GM12892 (cell line): ENCODE results near the gene VPS33B. TPM values are rescaled to one million over a fixed set of nuclear protein-coding genes. Genes with fewer than 3 reads are reported as not detected.

Experiments used
- DNase-seq: peaks from one replicate; pipeline ENCODE4 v3.0.0; 2011; ENCODE audit not compliant: insufficient read length
- FAIRE-seq: peaks from 2 replicates; lab custom pipeline; 2011; peaks lifted over from hg19 to GRCh38; lab: Jason Lieb, UNC
- POLR2A ChIP-seq: IDR thresholded peaks from 2 replicates; pipeline ENCODE4 v1.6.1; 2011; ENCODE audit warnings: low read depth, low read length, control low read depth
- POLR2AphosphoS5 ChIP-seq: IDR thresholded peaks from 2 replicates; pipeline ENCODE4 v1.6.1; 2011; ENCODE audit warnings: low read depth, low read length, control low read depth
- TAF1 ChIP-seq: IDR thresholded peaks from 2 replicates; pipeline ENCODE4 v1.6.1; 2011; ENCODE audit warnings: low read depth, mild to moderate bottlenecking, control low read depth, low read length, borderline replicate concordance
- polyA plus RNA-seq: library from polyadenylated mRNA; unstranded; fragments of >200 nt; gene quantifications from one replicate; pipeline ENCODE4 v1.2.1, GENCODE V29; 2012; ENCODE audit warnings: missing spikeins, inconsistent platforms; ENCODE audit not compliant: missing spikeins

VPS33B gene
- polyA plus RNA-seq = 18.5 TPM

GRCh38 chr15:91022075-91022831, at the start of gene VPS33B:
TSS of gene VPS33B (minus strand) at chr15:91022594. CDS start at chr15:91022249, 345 bp downstream.
- peak; percentile 53 for DNase-seq
- FAIRE-seq = peak; percentile 77
- TF ChIP-seq POLR2A = peak; percentile 84
- TF ChIP-seq POLR2AphosphoS5 = peak; percentile 62; the same call in 1 of the 2 replicates
- peak; percentile 66; the same call in 1 of the 2 replicates for TF ChIP-seq TAF1

- no peak for TF ChIP-seq POLR2A
- no peak for TF ChIP-seq TAF1
- no peak for TF ChIP-seq POLR2AphosphoS5
- FAIRE-seq (no peak), DNase-seq (no peak)
These were observed 49.8 kb upstream of the VPS33B start for GRCh38 chr15:91072161-91072560.

- no peak for TF ChIP-seq TAF1
- no peak for TF ChIP-seq POLR2A
- TF ChIP-seq POLR2AphosphoS5 = no peak
- FAIRE-seq (no peak), DNase-seq (no peak)
These were observed 48.5 kb upstream of the VPS33B start for GRCh38 chr15:91070872-91071271.

- FAIRE-seq = no peak
- DNase-seq = no peak
- TF ChIP-seq POLR2AphosphoS5 = no peak
- TF ChIP-seq TAF1 = no peak
- no peak for TF ChIP-seq POLR2A
These were observed 46.6 kb upstream of the VPS33B start for GRCh38 chr15:91068966-91069365.

GRCh38 chr15:91068436-91068835, 46.0 kb upstream of the VPS33B start:
- no peak for FAIRE-seq
- no peak for TF ChIP-seq POLR2A
- no peak for TF ChIP-seq TAF1
- no peak for TF ChIP-seq POLR2AphosphoS5

GRCh38 chr15:91067036-91067435, 44.6 kb upstream of the VPS33B start:
- DNase-seq (no peak), FAIRE-seq (no peak)
- no peak for TF ChIP-seq TAF1
- no peak for TF ChIP-seq POLR2A
- no peak for TF ChIP-seq POLR2AphosphoS5

More at GRCh38 chr15:91068436-91068835, 46.0 kb upstream of the VPS33B start:
- DNase-seq = no peak

GRCh38 chr15:91065505-91065904, 43.1 kb upstream of the VPS33B start:
- TF ChIP-seq TAF1 (no peak), POLR2AphosphoS5 (no peak)
- FAIRE-seq = no peak
- DNase-seq = no peak

GRCh38 chr15:91061997-91062396, 39.6 kb upstream of the VPS33B start:
- FAIRE-seq (no peak), DNase-seq (no peak)
- TF ChIP-seq POLR2A = no peak
- no peak for TF ChIP-seq POLR2AphosphoS5
- TF ChIP-seq TAF1 = no peak

GRCh38 chr15:91061230-91061629, 38.8 kb upstream of the VPS33B start:
- FAIRE-seq (no peak), DNase-seq (no peak)
- TF ChIP-seq POLR2AphosphoS5 (no peak), TAF1 (no peak), POLR2A (no peak)

- no peak for DNase-seq
- no peak for TF ChIP-seq POLR2A
- no peak for TF ChIP-seq TAF1
- no peak for TF ChIP-seq POLR2AphosphoS5
- FAIRE-seq = peak; percentile 85
These were observed 33.3 kb upstream of the VPS33B start for GRCh38 chr15:91055548-91056331.

- TF ChIP-seq POLR2AphosphoS5 (no peak), TAF1 (no peak), POLR2A (no peak)
- FAIRE-seq = no peak
These were observed 32.4 kb upstream of the VPS33B start for GRCh38 chr15:91054816-91055215.

GRCh38 chr15:91051248-91051647, 28.9 kb upstream of the VPS33B start:
- no peak for FAIRE-seq
- no peak for DNase-seq
- TF ChIP-seq TAF1 (no peak), POLR2A (no peak), POLR2AphosphoS5 (no peak)

More at GRCh38 chr15:91054816-91055215, 32.4 kb upstream of the VPS33B start:
- no peak for DNase-seq
